Measurements from ENCODE around the gene RIC3.

Gene RIC3

DNA sequence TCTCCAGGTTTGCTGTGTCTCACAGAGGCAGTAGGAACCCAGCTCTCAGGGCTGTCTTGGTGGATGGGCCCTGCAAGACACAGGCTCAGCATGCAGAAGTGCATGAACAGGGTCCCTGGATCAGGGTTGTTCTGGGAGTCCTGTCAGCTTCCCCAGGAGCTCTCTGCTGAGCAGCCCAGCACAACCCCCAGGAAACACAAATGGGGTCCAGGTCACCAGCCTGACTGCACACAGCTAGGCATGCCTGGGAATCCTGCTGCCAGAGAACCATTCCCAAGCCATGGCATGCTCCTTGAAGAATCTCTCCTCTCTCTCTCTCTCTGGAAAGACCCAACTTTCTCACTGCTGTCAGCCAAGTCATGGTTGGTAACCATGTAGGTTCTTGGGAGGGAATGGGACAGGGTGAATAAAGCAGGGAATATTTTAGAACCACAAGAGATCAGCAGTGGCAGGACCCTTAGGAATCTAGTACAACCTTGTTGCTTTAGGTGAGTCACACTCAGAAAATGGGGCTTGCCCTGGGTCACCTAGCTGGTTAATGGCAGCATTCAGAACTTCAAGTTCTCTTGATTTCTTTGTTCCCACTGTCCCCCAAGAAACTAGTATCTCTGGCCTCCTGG is 66.4 kb downstream of the RIC3 start:
- DNase-seq = no peak

DNA sequence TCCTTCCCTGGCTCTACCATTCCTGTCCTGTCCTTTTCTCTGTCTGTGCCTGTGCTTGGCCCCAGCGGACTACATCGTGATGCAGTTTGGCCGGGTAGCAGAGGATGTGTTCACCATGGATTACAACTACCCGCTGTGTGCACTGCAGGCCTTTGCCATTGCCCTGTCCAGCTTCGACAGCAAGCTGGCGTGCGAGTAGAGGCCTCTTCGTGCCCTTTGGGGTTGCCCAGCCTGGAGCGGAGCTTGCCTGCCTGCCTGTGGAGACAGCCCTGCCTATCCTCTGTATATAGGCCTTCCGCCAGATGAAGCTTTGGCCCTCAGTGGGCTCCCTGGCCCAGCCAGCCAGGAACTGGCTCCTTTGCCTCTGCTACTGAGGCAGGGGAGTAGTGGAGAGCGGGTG is 67.4 kb downstream of the RIC3 start:
- no peak for DNase-seq

DNA sequence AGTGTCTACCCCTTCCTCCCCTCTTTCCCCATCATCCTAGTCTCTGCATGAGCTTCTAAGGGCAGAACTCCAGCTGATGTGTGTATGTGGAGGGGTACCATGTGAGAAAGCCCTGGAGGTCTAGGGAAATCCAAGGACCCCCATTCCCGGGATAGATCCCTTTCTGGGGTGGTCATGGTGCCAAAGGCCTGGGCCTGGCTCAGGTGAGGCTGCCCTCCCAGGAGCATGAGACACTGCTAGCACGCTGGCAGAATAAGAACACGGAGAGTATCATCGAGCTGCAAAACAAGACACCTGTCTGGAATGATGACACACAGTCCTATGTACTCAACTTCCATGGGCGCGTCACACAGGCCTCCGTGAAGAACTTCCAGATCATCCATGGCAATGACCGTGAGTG is 68.2 kb downstream of the RIC3 start:
- DNase-seq = no peak

DNA sequence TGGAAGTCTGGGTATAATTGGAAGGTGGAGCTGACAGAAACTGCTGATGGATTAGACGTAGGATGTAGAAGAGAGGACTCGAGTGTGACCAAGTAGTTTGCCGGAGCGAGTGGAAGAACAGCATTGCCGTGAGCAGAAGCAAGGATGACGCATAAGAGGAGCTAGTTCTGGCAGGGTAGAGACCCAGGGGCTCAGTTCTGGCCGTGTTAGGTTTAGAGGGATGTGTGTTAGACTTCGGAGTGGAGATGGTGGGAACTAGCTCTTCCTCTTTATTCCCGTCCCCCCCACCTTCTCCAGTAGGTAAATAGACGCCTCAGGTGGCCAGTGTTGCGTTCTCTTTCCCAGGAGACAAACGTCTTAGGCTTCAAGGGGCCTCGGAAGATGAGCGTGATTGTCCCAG is 68.7 kb downstream of the RIC3 start:
- DNase-seq = no peak

DNA sequence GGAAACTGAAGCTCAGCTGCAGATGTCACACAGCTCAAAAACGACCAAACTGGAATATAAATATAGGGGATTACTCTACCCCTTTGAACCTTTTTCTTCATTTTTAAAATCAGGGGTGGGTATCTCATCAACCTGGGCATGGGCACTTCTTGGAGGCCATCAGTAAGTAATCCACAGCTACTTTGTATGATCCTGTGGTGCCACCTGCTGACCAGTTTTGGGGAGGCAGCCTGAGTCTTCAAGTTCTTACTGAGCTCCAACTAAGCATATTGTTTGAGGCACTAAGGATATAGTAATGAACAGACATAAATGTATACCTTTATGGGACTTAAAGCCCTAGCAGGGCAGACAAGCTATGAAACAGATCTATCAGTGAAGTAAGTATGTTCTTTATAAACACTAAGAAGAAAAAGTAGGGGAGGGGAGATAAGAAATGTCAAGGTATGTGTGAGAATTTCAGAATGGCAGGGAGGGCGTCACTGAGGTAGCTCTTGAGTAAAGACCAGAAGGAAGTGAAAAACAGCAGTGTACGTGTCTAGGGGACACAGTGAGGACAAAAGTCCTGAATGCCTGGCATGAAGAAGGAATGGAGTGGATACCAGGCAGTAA is 69.4 kb downstream of the RIC3 start:
- DNase-seq = peak; percentile 77

DNA sequence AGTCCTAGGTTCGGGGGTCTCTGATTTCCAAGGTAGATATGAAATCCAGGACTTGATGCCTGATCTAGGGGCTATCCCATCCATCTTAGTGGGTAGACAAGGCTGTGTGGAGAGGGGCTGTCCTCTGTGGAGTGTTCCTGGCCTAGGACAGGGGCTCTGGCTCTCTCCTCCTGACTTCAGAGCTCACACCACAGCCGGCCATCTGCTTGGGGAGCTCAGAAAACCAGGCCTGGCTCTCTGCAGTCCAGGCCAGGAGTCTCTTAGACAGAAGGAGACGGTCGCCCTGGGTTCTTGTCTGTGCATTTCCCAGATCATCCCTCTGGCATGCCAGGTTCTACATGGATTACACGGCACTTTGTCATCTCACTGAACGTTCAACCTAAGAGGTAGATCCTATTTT is 69.9 kb downstream of the RIC3 start:
- DNase-seq = no peak

DNA sequence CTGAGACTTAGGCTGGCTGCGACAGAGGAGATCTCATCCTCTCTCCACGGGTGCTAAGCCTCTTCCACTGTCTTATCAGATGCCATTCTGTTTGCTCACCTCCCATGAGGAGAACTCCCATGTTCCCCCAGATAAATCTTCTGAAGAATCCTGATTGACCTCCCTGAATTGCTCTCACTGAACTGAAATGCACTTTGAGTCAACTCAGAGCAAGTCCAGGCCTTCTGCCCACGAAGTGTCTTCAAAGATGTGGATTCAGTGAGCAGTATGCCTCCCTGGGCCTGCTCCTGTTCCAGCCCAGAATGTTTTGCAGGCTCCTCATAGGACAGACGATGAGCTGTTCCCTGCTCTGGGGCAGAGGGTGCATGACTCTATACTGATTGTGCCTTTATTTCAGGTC is 70.5 kb downstream of the RIC3 start:
- DNase-seq = no peak

DNA sequence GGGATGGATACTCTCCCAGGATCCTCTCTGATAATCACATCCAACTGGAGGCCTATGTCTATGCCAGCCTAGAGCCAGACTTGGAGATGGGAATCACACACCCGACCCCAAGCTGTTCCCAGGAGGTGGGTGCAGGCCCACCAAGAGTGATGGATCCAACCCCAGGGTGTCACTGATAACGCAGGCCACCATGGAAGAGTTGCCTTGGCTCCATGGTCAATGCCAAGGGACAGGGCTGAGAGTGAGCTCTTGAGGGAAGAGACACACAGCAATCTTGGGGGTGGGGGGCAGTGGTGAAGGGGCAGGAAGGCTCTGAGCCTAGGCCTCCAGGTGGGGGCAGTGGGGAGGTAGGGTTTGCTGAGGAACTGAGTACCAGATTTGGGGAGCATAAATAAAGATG is 70.9 kb downstream of the RIC3 start:
- DNase-seq = no peak

DNA sequence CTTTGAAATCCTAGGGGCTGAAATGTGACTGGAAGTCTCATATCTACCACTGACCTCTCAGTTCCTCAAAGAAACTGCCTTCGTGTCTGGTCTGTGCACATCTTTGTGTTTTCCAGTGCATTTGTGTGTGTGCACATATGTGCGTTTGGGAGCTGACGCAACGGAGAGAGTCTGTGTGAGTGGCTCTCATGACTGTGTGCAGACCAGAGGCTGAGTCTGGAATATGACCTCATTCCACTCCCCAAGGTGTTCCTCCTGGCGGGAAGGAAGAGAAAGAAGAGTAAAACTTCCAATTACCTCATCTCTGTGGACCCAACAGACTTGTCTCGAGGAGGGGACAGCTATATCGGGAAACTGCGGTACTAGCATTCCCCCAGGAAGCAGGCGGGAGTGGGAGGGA is 71.4 kb downstream of the RIC3 start:
- DNase-seq = no peak

DNA sequence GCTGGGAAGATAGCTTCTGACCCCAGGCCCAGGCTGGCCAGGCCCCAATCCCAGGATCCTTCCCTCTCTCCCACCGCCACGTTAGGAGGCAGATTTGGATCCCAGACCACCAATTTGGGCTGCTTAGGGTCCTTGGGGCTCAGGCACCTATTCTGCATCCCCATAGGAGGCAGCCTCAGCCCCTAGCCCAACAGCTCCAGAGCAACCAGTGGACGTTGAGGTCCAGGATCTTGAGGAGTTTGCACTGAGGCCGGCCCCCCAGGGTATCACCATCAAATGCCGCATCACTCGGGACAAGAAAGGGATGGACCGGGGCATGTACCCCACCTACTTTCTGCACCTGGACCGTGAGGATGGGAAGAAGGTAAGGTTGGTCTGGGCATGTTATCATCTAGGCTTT is 71.8 kb downstream of the RIC3 start:
- no peak for DNase-seq

DNA sequence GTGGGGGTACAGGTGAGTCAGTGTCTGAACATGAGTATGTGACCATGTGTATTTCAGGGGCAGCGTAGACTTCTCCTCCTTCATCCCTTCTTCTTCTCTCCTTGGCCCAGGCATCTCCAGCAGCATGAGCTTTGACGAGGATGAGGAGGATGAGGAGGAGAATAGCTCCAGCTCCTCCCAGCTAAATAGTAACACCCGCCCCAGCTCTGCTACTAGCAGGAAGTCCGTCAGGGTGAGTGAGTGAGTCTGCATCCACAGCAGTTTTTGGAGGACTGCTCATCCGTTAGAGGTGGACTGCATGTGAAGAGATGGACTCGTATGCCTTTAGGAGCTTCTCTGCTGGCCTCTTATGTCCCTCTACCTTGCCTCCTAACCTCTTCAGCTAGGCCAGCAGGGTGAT is 72.2 kb downstream of the RIC3 start:
- DNase-seq = no peak

DNA sequence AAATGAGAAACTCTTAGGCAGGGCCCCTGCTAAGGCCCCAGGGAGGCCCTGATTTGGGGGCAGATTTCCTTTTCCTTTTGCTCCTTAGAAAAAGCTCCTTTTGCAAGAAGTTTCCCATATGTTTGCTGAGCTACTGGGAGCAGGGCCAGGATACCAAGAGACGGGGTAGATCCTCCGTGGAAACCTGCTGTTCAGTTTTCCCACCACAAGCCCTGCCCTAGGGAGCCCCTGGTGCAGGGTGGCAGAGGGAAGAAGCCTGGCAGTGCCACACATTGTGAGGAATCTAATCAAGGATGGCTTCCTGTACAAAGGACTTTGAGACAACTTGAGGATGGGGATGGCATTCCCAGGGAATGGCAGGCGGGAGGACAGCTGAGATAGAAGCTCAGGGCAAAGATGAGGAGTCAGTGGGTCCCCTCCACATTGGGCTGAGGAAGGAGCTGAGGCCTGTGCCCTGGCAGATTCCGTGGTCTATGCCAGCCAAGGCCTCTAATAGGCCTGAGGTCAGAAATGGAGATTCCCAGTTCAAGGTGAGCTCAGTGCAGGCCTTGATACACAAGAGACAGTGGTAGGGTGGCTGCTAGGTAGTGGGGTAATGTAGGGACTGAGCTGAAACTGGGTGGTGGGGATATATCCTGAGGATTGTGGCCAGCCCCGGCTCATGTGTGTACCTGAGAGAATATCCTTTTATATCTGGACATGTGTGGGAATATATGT is 72.9 kb downstream of the RIC3 start:
- DNase-seq = no peak

DNA sequence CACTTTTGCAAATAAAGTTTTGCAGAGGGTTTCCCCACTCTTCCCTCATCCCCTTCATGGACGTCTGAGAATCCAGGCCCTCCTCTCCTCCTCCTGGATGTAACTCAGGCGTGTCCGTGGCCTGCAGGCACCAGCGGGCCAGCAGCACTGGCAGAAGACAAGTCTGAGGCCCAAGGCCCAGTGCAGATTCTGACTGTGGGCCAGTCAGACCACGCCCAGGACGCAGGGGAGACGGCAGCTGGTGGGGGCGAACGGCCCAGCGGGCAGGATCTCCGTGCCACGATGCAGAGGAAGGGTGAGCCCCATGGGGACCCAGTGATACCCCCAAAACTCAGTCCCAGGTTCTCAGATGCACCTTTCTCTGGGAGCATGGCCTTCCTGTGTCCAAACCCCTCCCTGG is 73.5 kb downstream of the RIC3 start:
- no peak for DNase-seq

DNA sequence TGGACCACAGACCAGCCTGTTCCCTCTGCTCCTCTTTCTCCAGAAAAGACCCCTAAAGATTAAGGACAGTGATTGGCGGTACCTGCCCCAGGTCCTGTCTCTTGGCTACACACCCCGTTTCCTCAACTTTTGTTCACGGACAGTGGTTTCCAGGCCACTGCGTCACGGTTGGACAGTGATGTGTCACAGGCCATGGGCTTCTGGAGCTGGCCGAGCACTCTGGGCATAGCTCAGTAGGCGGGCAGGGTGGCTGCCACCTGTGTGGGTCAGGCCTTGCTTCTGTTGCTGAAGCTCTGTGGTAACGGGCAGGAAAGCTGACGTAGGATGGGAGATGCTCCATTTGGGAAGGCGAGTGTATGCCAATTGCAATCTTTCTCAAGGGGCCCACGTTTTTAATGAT is 74.2 kb downstream of the RIC3 start:
- no peak for DNase-seq

DNA sequence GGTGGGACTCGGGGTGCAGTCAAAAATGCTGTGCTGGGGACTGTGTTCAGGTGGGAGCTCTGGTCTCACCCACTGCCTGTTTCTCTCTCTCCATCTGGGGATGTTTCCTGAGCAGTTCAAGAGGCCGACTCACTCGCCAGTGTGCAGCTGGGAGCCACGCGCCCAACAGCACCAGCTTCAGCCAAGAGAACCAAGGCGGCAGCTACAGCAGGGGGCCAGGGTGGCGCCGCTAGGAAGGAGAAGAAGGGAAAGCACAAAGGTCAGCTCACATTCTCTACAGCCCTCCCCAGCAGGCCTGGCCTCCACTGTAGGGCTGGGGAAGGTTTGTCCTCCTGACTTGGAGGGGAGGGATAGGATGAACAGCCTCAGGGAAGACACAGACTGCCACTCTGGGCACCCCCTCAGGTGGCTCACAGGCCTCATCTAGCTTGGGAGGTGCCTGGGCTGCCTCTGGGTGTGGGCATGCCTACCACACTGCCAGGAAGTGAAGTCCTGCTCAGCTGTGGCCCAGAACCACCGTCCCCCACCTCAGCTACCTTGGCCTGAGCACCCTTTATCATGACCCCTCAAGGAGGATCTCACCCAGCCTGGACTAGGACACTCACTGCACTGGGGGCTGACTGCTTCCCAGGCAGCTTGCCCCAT is 74.8 kb downstream of the RIC3 start:
- no peak for DNase-seq

DNA sequence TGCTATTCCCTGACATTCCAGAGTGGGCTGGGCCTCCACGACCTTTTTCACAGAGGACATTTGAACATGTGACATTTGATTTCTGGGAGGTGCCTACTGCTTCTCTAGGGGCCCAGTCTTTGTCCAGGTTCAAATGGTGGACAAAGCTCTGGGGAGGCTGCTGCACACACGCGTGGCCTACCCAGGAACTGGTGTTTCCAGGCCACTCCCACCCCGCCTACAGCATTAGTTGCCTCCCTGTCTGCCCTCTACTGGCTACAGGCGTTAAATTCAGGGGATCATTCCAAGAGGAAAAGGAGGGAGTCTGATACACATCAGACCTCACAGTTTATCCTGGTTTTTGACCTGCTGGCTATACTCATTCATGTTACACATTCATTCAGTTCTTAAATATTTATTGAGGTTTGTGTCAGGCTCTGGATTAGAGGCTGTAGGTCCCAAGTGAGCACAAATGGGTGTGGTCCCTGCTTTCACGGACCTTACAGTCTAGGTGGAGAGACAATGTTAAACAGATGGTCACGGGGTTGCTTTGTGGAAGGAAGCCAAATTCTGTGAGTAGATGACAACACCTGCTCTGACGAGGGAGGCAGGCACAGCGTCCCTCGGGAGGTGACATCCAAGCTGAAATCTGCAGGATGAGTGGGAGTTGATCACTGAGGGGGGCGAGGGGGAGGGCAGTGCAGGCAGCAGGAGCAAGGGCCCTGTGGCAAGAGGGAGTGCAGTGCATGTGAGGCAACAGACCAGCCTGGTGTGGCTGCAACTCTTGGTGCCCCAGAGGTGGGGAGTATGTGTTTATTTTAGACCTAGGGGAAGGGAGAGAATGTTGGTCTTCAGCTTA is 76.0 kb downstream of the RIC3 start:
- peak; percentile 48 for DNase-seq

DNA sequence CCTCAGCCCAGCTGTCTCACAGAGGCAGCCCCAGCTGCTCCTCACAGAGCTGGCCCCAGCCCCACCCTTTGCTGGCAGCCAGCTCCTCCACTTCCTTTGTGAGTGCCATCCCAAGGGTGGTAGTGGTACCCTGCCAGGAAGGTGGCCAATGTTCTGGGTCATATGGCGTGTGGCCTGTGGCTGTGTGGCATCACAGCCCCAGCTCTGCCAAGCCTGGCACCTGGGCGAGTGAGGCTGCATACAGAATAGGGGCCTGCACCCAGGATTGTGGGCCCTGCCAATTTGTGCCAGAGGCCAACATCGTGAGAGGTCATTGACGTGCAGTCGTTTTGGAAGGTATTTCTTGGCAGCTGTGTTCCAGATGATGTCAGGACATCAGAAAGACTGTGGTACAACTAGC is 77.1 kb downstream of the RIC3 start:
- no peak for DNase-seq

DNA sequence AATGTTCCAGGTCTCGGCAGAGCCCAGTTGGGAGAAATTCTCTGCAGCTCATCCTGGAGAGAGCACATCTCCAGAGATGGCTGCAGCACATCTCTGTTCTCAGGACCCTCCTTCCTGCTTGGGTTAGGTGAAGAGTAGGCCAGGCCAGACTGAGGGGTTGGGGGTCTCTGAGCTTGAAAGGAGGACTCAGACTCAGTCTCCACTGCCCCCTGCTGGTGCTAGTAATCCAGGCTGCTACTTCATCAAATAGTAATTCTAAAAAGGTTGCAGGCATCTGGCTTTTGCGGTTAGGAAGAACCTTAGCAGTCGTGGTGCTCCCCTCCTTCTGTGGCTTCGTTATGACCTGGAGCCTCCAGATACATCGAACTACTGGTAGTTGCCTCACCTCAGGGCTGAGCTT is 78.1 kb downstream of the RIC3 start:
- DNase-seq = peak; percentile 78

DNA sequence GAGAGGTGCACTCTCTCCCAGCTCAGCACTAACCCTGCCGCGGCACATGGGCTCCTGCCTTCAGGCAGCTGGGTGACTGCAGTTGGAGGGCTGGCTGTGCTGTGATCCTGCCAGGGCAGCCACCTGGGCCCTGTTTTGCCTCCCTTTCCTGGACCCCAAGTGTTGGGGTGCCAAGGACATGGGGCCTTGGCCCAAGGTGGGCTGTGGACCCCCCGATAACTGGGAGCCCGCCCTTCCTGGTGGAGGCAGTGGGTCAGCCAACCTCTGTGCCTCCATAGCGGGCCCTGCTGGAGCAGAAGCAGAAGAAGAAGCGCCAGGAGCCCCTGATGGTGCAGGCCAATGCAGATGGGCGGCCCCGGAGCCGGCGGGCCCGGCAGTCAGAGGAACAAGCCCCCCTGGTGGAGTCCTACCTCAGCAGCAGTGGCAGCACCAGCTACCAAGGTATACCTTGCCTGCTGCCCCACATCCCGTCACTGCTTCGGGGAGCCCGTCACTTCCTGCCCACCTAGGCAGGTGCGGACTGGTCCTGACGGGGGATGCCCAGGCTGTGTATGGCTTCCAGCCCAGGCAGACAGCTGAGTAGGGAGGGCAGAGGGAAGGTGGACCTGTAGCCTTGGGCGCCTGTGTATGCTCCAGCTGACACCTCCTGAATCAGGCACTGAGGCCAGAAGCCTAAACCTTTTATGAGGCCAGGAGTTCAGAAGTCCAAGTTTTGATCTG is 78.9 kb downstream of the RIC3 start:
- no peak for DNase-seq

DNA sequence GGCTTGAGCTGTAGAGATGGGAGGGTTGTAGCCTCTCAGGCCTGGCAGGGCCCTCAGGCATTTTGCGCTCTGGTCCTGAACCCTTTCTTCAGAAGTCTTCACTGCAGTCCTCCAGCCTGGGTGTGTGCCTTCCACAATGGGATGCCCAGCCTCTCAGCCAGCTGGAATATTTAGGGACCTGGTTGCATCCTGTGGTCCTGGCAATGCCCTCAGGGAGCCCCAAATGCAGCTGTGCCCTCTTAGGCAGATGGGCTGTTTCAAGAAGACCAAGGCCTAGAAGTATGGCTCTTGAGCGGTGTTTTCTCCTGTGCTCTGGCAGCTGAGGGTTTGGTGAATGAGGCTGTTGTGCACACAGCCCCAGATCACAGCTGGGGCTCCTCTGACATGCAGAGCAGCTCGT is 81.1 kb downstream of the RIC3 start:
- no peak for DNase-seq

DNA sequence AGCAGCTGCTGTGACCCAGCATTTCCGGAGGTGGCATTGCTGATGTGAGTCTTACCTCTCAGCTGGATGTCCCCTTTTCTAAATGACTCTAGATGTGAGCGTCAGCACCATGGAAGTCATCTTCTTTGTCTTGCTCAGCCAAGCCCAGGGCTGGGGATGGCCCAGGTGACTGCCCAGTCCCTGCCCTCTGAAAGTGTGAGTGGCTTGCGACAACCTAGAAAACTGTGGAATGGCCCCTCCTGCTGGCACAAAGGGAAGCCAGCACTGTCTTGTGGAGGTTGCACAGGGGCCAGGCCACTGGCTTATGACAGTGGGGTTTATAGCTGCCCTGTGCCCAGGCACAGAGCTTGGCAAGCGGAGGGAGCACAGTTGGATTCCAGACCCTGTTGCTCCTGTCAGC is 81.6 kb downstream of the RIC3 start:
- no peak for DNase-seq

DNA sequence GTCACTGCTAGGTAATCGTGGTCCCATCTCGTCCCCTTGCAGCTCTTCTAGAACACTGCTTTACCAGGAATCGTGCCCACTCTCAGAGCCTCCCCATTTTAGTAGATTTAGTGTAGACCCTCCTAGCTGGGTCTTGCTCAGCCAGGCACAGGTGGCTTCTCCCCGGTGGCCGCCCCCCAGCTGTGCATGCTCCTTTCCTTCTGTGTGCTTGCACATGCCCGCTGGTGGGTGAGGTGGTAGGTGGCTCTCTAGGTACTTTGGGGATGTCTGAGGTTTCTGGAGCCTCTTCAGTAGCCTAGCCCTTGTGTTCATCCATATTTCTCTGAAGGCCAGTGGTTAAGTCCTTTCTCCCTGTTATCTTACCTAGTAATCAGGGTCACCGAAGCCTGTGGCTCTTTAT is 82.3 kb downstream of the RIC3 start:
- no peak for DNase-seq
